Spleen (tissue), 7 donors: ENCODE measurements around the gene ZNF397.

Experiments
- CTCF ChIP-seq, 11 experiments: fragments of 200-600 bp in 7 of 11; fragments of 450-650 bp in 4 of 11; sonication (generic) in 4 of 11; IDR thresholded peaks in 8 of 11; conservative IDR thresholded peaks in 3 of 11; 1 replicate in 7 of 11; 2 replicates in 4 of 11; pipeline versions ENCODE4 v1.4.0 to v1.8.0; 2016 to 2021; ENCODE audit warnings: antibody characterized with exemption in 11 of 11, inconsistent platforms in 4 of 11, mild to moderate bottlenecking in 1 of 11
- POLR2AphosphoS5 ChIP-seq, 3 donors: sonication (generic); formaldehyde crosslinking; IDR thresholded peaks; one replicate each; pipeline ENCODE4 v1.5.1; 2017; ENCODE audit warnings: antibody characterized with exemption in 3 of 3
- donor health status: DM: no; HTN: no; CAD: no; lungs with moderate emphysema.
- donor health status: DM: no; HTN: no; CAD: no.
- donor health status: DM: no; HTN: no; CAD: no.

GRCh38 chr18:35205199-35205712 lies 35.6 kb upstream of the ZNF397 start:
- TF ChIP-seq CTCF (IDR thresholded peaks at IDR 0.05 in 8 of 11, conservative IDR thresholded peaks at IDR 0.05 in 3 of 11) (no peak), POLR2AphosphoS5 (IDR thresholded peaks at IDR 0.05) (no peak)
